SU-DHL-6 (cell line): ENCODE results near the gene TAB2.

Experiments
- EZH2phosphoT487 ChIP-seq: fragments of 200-600 bp; sonication (generic), shearing (Covaris generic); conservative IDR thresholded peaks from 2 replicates; pipeline ENCODE4 v1.6.1; 2018; ENCODE audit warnings: mild to moderate bottlenecking, antibody characterized with exemption, low read length, moderate library complexity, mixed read lengths
- TF ChIP-seq, protein P1 (sequence below): fragments of 200-600 bp; sonication (generic); IDR thresholded peaks from one replicate; pipeline ENCODE4 v1.5.1; 2017; ENCODE audit warnings: antibody characterized with exemption, mild to moderate bottlenecking, low read length, moderate library complexity; ENCODE audit not compliant: insufficient read depth, poor library complexity, severe bottlenecking

DNA sequence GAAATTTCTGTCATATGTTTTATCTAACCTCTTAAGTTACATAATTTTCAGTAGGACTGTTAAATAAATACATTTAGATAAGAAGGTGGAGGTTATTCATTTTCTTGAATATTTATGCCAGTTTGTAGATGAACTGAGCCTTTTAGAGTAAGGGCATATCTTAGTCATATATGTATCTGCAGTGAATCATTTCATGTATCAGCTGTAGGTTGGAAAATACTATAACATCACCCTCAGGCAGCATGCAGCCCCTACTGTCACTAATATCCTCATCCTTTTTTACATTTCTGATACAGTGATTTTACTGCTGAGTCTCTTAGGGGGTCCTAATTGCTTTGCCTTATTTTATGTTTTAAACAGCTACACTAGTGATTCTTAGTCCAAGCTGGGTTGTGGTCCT lies 63.0 kb downstream of the TAB2 start:
- TF ChIP-seq, protein P1, sequence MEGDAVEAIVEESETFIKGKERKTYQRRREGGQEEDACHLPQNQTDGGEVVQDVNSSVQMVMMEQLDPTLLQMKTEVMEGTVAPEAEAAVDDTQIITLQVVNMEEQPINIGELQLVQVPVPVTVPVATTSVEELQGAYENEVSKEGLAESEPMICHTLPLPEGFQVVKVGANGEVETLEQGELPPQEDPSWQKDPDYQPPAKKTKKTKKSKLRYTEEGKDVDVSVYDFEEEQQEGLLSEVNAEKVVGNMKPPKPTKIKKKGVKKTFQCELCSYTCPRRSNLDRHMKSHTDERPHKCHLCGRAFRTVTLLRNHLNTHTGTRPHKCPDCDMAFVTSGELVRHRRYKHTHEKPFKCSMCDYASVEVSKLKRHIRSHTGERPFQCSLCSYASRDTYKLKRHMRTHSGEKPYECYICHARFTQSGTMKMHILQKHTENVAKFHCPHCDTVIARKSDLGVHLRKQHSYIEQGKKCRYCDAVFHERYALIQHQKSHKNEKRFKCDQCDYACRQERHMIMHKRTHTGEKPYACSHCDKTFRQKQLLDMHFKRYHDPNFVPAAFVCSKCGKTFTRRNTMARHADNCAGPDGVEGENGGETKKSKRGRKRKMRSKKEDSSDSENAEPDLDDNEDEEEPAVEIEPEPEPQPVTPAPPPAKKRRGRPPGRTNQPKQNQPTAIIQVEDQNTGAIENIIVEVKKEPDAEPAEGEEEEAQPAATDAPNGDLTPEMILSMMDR, result no peak
- no peak for TF ChIP-seq EZH2phosphoT487
